Measurements from ENCODE around the gene ECI1. TPM values are rescaled to one million over a fixed set of nuclear protein-coding genes. Genes with fewer than 3 reads are reported as not detected.

The ECI1 gene
- total RNA-seq, 3 donors from 2014 or later, result 88.5 to 129 (median 95.5) TPM

DNA sequence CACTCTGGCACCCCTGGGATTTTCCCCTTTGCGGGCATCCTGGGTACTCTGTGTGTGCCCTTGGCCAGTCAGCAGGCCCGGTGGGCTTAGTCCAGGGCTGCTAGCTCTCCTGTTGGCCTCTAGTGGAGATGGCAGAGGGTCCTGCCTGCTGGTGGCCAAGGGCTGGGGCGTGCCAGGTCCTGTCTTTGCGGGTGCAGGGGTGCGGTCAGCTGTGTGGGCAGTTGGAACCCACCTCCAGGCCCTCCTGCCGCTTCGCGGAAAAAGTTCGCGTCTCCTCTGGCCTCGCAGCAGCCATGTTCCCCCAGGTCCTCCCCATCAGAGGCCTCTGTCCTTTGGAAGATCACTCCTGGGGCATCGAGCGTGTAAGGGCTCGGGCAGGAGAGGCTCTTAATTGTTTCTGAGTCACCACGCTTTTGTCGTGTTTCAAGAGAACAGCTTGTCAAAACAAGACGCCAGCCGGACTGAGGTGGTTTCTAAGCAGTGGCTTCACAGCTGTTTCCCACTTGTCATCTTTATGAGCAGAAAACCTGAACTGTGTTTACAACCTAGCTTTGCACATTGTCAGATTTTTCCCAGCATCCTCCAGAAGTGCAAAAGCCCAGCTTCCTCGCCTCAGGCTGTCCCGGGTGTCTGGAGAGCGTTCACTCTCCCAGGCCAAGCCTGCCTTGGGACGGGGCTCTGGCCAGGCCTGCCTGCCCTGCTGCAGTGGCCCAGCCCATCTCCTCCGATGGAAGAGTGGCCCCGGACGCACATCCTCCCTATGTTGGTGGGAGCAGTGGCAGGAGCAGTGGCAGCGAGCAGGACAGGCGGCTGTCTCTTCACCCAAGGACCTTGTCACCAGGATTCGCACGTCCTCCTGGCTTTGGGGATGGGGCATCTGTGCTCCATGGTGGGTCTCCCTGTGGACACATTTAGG, 20.1 kb downstream of the ECI1 start:
- DNase-seq, result no peak
- no peak for ATAC-seq
- no peak overlapping the region for H3K4me3 ChIP-seq
- intact Hi-C loops (cut with DNase I, micrococcal nuclease), result no loop called here
- peaks cover 7% of the 10 kb centered on the region for H3K36me3 ChIP-seq (ENCODE audit: low read depth)
- no peaks in the 10 kb centered on the region for H3K9me3 ChIP-seq
- TF ChIP-seq, protein P1, sequence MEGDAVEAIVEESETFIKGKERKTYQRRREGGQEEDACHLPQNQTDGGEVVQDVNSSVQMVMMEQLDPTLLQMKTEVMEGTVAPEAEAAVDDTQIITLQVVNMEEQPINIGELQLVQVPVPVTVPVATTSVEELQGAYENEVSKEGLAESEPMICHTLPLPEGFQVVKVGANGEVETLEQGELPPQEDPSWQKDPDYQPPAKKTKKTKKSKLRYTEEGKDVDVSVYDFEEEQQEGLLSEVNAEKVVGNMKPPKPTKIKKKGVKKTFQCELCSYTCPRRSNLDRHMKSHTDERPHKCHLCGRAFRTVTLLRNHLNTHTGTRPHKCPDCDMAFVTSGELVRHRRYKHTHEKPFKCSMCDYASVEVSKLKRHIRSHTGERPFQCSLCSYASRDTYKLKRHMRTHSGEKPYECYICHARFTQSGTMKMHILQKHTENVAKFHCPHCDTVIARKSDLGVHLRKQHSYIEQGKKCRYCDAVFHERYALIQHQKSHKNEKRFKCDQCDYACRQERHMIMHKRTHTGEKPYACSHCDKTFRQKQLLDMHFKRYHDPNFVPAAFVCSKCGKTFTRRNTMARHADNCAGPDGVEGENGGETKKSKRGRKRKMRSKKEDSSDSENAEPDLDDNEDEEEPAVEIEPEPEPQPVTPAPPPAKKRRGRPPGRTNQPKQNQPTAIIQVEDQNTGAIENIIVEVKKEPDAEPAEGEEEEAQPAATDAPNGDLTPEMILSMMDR (IDR thresholded peaks at IDR 0.05), result no peak
- H3K4me1 ChIP-seq (ENCODE audit: low read depth), result peaks cover 12% of the 10 kb centered on the region

DNA sequence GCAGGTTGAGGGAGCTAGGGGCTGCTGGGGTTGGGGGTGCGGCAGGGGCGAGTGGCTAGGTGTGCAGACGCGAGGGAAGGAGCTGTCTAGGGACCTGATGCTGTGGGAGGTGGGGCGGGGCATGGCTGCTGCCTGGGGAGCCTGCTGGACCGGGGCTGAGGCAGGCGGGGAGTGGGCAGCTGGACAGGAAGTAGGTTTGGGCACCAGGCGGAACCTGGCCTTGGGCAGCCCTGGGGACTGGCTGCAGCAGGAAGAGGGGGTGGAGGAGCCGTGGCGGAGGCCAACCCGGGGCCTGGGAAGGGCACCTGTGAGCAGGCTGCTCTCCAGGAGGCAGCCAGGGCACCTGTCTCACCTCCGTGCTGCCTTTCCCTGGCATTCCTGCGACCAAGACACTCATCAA, 21.0 kb downstream of the ECI1 start:
- ATAC-seq (no peak), DNase-seq (no peak)
- Histone ChIP-seq H3K9me3 (no peaks in the 10 kb centered on the region), H3K36me3 (ENCODE audit: low read depth) (peaks cover 7% of the 10 kb centered on the region), H3K4me3 (no peak overlapping the region), H3K4me1 (ENCODE audit: low read depth) (peaks cover 12% of the 10 kb centered on the region)
- intact Hi-C loops (cut with DNase I, micrococcal nuclease), result no loop called here
- TF ChIP-seq, protein P1 (IDR thresholded peaks at IDR 0.05), result no peak

DNA sequence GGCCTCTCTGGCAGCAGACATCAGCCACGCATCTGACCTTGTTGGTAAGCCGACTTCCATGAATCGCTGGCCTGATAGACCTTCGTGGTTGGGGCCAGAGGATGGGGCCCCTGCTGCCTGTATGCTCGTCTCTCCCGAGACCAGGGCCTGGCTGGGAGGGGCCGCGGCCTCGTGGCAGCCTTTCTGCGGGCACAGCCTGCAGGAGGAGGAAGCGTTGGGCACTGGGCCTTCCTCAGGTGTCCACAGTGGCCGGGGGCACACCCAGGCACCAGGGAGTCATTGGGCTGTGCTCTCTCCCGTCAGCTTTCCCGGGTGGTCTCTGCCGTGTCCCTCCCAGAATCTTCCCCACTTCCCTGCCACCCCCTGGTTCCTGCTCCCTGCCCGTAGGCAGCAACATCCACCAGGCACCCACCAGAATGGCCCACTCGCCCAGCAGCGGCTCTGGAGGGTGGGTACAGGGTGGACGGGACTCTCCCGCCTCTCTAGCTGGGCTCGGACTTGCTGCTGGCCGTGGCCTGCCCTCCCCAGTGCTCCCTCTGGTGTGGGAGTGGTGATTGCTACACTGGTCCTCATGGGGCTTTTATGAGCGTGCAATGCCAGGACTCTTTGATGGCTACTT, 21.6 kb downstream of the ECI1 start:
- Histone ChIP-seq H3K36me3 (ENCODE audit: low read depth) (peaks cover 7% of the 10 kb centered on the region), H3K9me3 (no peaks in the 10 kb centered on the region), H3K4me3 (no peak overlapping the region), H3K4me1 (ENCODE audit: low read depth) (peaks cover 17% of the 10 kb centered on the region)
- TF ChIP-seq, protein P1 (IDR thresholded peaks at IDR 0.05), result no peak
- ATAC-seq, result no peak
- DNase-seq, result no peak
- intact Hi-C loops (cut with DNase I, micrococcal nuclease), result no loop called here

DNA sequence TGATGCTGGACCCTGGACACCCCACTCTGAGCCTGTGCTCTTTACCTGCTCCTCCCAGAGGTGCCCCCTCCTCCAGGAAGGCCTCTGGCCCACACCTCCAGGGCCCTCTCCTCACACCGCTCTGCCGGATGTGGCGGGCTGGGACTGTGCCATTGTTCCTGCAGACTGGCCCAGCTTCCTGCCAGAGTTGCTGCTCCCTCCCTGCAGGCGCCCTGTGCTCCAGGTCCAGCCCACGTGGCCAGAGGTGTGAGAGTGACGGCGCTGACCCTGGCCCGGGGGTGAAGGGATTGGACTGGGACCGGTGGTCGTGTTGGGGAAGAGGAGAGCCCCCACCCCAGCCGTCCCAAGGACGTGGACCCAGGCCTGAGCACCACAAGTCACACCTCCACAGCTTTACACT, 22.3 kb downstream of the ECI1 start:
- Histone ChIP-seq H3K4me3 (no peak overlapping the region), H3K36me3 (ENCODE audit: low read depth) (peaks cover 7% of the 10 kb centered on the region), H3K9me3 (no peaks in the 10 kb centered on the region), H3K4me1 (ENCODE audit: low read depth) (peaks cover 21% of the 10 kb centered on the region)
- ATAC-seq (no peak), DNase-seq (no peak)
- intact Hi-C loops (cut with DNase I, micrococcal nuclease), result no loop called here
- TF ChIP-seq, protein P1 (IDR thresholded peaks at IDR 0.05), result no peak

DNA sequence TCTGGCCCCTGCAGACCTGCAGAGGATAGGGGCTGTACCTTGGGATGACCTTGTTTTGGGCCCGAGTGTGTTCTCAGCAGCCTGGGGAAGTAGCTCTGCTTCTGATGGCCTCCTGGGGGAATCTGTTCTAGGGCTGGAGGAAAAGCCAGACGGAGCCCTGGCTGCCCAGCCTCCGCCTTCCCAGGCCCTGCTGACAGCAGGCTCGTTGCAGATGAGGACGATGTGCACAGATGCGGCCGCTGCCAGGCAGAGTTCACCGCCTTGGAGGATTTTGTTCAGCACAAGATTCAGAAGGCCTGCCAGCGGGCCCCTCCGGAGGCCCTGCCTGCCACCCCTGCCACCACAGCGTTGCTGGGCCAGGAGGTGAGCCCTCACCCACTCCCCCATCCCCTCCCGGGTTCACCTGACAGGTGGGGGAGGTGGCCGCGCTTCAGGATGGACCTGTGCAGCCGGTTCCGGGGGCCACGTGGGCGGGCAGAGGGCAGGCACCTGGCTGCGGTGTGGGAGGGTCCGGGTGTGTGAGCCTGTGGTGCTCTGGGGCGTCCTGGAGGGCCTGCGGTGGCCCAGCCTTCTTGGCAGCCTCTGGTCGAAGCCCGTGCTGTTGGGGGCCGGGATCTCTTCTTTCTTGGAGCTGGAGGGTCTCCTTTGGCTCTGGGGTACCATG, 23.1 kb downstream of the ECI1 start:
- ATAC-seq, result no peak
- peaks cover 7% of the 10 kb centered on the region for H3K36me3 ChIP-seq (ENCODE audit: low read depth)

More for the DNA sequence above, 23.1 kb downstream of the ECI1 start:
- H3K9me3 ChIP-seq, result no peaks in the 10 kb centered on the region
- no peak for DNase-seq
- H3K4me1 ChIP-seq (ENCODE audit: low read depth), result peaks cover 22% of the 10 kb centered on the region
- H3K4me3 ChIP-seq, result no peak overlapping the region
- intact Hi-C loops (cut with DNase I, micrococcal nuclease), result no loop called here
- TF ChIP-seq, protein P1 (IDR thresholded peaks at IDR 0.05), result no peak

Measured in mucosa of descending colon (tissue), 3 donors.